Astrocyte of the cerebellum (primary cell): ENCODE data around the gene HLA-DMA.
A peak's percentile ranks its signal among the peaks of the same experiment; 100 is the strongest.

ENCODE experiments used
- DNase-seq: peaks from one replicate; pipeline ENCODE4 v3.0.0-alpha.2; 2011; ENCODE audit warnings: low read depth
- H3K4me3 ChIP-seq: 2 replicates; pipeline ENCODE4 v1.5.1; 2011; ENCODE audit warnings: mild to moderate bottlenecking, low read depth, low read length, moderate library complexity
- in situ Hi-C: cut with HindIII; loops from 2 replicates; pipeline ENCODE4 v1.10.0; 2017; ENCODE audit warnings: low sequenced_read_pairs
- TF ChIP-seq, protein P1 (sequence below): IDR thresholded peaks from 2 replicates; pipeline ENCODE4 v1.5.1; 2012; ENCODE audit warnings: low read length, low read depth, moderate library complexity, mild to moderate bottlenecking; ENCODE audit errors: missing control alignments

HLA-DMA gene

DNA sequence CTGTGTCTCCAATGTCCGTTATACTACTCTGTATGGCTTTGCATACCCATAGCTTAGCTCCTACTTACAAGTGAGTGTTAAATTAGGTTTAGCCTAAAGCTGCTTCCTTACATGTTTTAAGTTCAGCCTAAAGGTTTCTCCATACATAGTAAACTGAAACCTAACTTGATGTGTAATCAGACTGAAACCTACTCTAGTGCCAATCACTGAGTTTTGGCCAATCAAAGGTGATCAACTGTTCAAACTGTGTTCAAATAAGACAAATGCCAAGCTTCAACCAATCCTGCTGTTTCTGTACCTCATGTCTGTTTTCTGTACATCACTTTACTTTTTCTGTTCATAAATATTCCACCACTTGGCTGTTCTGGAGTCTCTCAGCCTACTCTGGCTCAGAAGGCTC, 36.5 kb upstream of the HLA-DMA start:
- TF ChIP-seq, protein P1, sequence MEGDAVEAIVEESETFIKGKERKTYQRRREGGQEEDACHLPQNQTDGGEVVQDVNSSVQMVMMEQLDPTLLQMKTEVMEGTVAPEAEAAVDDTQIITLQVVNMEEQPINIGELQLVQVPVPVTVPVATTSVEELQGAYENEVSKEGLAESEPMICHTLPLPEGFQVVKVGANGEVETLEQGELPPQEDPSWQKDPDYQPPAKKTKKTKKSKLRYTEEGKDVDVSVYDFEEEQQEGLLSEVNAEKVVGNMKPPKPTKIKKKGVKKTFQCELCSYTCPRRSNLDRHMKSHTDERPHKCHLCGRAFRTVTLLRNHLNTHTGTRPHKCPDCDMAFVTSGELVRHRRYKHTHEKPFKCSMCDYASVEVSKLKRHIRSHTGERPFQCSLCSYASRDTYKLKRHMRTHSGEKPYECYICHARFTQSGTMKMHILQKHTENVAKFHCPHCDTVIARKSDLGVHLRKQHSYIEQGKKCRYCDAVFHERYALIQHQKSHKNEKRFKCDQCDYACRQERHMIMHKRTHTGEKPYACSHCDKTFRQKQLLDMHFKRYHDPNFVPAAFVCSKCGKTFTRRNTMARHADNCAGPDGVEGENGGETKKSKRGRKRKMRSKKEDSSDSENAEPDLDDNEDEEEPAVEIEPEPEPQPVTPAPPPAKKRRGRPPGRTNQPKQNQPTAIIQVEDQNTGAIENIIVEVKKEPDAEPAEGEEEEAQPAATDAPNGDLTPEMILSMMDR: no peak
- DNase-seq: no peak
- in situ Hi-C loops: loop anchor here (5.0 kb wide), 1 partner anchor 82 kb away; no protein-coding TSS in a partner anchor
- no peak overlapping the region for H3K4me3 ChIP-seq

DNA sequence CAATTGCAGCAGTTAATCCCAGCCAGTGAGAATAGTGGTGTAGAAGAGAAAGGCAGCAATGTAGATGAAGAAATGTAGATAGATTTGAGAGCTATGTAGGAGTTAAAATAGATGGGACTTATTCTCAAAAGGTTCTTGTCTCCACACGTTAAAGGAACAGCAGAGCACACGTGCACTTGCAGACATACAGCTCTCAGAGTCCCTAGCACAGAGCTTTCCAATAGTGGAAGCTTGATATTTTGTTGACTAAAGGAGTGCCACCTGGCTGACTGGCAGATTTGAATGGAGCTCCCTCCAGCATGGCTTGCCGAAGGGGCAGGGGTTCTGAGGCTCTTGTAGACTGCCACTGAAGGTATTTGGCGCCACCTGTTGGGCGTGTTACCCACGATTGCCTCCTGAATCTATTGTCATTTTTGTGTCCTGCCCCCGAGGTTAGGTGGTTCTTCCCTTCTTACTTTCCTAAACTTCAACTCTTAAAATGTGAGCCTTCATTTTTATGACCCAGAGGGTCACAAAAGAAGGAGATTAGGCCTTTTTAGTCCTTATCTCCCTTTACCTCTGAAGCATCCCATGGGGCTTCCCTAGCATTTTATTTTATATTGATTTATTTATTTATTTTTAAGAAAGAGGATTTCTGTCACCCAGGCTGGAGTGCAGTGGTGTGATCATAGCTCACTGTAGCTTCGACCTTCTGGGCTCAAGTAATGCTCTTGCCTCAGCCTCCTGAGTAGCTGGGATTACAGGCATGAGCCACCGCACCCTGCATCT, 31.9 kb upstream of the HLA-DMA start:
- DNase-seq: peak; percentile 76
- TF ChIP-seq, protein P1: peak; percentile 86
- H3K4me3 ChIP-seq: no peak overlapping the region
- in situ Hi-C loops: loop anchor here (5.0 kb wide), 1 partner anchor 78 kb away; no protein-coding TSS in a partner anchor

DNA sequence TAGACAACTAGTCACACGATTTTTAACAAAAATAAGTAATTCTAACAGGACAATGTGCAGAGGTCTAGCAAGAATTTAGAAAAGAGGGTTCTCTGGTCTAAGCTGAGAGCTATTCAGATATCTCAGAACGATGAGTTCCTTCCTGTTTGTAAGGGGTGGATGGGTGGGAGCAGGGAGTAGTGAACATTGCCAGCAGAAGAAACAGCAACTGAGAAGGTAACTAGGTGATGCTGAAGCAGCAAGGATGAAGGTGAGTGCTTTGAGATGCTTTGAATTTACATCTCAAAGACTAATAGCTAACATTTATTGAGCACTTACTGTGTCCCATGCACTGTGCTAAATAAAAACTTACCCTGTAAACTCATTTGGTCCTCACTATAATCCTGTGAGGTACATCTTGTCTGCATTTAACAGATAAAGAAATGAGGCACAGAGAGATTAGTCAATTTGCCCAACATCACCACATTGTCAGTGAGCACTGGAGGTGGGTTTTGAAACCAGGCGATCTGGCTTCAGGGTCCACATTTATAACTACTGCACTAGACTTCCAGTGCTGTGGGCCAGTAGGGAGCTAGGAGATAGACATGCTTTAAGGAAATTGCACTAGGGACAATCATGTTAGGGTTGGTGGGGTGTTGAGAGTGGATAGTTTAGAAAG, 31.2 kb upstream of the HLA-DMA start:
- in situ Hi-C loops: no loop called here
- TF ChIP-seq, protein P1: no peak
- no peak overlapping the region for H3K4me3 ChIP-seq
- DNase-seq: no peak

DNA sequence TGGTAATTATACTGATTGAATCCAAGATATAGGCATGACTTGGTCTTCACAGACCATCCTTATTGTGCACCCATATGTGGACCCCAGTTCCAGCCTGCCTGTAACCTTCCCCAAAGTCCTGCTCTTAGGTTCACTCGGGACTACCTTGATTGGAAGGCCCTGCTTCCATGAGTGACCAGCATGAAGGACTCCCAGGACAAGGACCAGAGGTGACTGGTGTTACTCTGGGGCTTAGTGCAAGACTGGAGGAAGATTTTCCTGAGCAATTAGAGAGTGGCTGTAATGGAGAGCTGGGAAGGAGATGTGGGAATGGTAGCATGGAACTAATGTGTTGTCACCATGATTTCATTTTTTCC, 30.6 kb upstream of the HLA-DMA start:
- in situ Hi-C loops: no loop called here
- H3K4me3 ChIP-seq: no peak overlapping the region
- TF ChIP-seq, protein P1: no peak
- no peak for DNase-seq

DNA sequence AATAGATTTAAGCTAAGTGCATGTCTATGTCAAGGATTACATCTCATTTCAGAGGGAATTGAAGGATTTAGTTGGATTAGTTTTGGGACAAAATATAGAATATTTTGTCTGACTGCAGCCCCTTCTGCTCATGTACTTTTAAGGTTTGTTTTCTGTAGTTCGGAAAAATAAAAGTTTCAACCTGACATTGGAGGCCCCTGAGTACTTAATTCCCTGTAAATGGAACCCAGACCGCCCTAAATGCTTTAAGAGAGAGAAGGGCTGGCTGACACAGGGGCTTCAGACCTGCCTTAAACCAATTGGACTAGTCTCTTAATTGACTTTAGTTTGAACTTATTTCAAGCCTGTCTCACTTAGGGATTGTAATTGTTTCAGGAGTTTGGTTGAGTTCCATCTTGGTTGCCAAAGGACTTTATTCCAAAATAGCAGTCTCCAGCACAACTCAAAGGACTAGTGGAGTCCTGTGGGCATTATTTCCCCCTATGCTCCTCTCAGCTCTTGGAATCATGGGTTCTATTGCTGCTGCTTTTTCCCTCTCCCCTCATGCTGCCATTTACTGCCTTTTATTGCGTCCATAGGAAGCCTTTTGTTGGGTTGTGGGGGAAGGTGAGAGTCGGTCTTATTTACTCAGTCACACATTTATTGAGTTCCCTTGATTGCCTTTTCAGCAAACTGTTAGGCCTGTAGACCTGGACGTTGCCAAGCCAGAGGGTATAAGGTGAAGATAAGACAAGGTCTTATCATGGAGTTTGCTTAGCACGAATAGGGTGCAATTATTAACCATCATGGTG, 30.0 kb upstream of the HLA-DMA start:
- no peak for DNase-seq
- no peak overlapping the region for H3K4me3 ChIP-seq
- in situ Hi-C loops: no loop called here
- TF ChIP-seq, protein P1: no peak

DNA sequence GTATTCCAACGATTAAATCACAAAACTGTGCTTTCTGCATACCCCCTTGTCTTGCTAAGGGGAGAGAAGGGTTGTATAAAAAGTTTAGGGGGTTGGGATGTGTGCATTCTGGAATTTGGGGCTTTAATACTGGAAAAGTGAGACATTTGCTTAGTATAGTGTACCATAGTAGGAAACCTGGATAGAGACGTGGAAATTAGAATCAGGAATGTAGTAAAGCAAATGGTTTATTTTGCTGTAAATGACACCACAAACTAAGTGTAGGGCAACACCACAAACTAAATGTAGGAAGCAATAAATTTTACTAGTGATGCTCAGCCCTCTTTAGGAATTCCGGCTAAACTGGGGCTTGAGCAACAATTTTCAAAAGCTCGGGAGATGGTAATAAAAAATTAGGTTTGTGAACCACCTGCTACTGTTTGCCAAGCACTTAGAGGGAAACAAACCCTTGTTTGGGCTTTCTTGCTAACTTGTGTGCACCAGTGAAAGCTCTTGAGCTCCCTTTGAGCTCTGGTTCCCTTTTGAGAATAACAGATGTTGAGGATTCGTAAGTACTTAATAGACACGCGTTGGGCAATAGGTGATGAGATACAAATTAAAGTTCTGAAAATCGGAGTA, 29.3 kb upstream of the HLA-DMA start:
- H3K4me3 ChIP-seq: no peak overlapping the region
- no peak for DNase-seq
- in situ Hi-C loops: no loop called here
- TF ChIP-seq, protein P1: no peak
